DMS114 treated with DMSO at 0.1 percent for 48 hours (cell line): Measurements from ENCODE around the gene MCEE.
"Not testable (repeated sequence)": the region's sequence is repeated elsewhere in the genome, so short reads cannot be mapped to it uniquely, and the experiment has no call there.

Experiments used
- DNase-seq: peaks from one replicate; lab custom pipeline; 2025; ENCODE audit not compliant: unreplicated experiment; lab: John Stamatoyannopoulos, UW

Gene MCEE

GRCh38 chr2:71083752-71084312 lies 46.2 kb downstream of the MCEE start:
- not testable (repeated sequence) for DNase-seq

DNA sequence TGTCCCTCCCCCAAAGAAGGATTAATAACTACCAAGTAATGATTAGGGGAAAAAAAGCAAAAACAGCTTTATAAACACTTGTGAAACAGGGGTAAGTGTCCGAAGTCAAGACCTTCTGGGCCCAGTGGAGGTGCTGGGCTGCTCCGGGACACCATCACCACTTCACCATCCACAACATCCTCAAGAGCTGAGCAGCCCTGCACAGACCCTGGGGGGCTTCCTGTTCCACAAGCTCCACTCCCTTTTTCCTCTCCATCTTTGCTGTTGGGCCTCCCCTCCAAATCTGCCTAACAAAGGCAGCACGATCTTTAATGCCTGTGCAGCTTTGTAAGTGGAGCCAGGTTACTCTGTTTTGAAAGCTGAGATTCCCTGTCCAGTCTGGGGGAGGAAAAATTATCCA lies 46.7 kb downstream of the MCEE start:
- not testable (repeated sequence) for DNase-seq

- no peak for DNase-seq
Measured at GRCh38 chr2:71082402-71083252, 47.4 kb downstream of the MCEE start.

DNA sequence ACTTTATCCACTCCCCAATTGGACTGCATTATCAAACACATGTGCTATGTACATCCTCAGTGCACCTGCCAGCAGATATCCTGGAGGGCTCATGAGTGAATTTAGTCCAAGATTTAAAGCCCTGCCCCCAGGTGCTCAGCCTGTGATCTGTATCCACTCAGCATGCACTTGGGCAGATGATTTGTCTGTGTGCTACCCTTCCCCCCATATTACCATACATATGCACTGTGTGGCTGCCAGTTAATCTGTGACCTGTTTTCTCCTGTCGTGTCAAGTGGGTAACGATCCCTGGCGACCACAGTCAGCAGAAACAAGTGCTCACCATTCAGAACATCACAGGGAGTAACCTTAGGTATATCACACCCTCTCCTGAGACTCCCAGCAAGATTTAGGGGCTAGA lies 51.4 kb downstream of the MCEE start:
- DNase-seq, result no peak

GRCh38 chr2:71074893-71075395 lies 55.1 kb downstream of the MCEE start:
- DNase-seq, result no peak

DNA sequence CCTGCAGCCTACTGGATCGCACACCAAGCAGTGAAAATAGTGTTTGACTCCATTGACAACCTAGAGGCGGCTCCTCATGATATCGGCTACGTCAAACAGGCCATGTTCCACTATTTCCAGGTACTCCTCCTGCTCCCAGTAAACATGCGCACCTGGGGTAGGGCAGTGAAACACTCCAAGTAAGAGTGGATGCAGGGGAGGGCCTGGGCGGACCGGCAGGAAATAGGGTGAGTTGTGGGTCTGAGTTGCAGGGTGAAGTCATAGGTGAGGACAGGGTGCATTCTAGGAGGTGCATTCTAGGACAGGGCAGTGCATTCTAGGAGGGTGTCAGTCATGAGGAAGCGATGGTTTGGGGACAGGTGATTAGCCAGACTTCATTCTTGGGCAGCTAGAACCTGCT lies 56.6 kb downstream of the MCEE start:
- no peak for DNase-seq

DNA sequence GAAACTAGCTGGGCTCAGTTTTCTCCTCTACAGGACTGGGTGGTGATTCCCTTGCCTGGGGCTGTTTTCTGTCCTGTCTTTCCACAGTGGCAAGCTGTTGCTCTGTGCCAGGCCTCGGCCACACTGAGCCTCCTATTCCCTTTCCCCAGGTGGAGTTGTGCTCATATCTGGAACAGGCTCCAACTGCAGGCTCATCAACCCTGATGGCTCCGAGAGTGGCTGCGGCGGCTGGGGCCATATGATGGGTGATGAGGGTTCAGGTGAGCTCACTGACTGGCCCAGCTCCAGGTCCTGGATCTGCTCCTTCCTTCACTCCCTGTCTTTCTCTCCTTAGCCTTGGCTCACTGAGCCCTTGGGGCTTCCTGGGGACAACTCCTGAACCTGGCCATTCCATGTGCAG lies 57.5 kb downstream of the MCEE start:
- DNase-seq, result no peak

DNA sequence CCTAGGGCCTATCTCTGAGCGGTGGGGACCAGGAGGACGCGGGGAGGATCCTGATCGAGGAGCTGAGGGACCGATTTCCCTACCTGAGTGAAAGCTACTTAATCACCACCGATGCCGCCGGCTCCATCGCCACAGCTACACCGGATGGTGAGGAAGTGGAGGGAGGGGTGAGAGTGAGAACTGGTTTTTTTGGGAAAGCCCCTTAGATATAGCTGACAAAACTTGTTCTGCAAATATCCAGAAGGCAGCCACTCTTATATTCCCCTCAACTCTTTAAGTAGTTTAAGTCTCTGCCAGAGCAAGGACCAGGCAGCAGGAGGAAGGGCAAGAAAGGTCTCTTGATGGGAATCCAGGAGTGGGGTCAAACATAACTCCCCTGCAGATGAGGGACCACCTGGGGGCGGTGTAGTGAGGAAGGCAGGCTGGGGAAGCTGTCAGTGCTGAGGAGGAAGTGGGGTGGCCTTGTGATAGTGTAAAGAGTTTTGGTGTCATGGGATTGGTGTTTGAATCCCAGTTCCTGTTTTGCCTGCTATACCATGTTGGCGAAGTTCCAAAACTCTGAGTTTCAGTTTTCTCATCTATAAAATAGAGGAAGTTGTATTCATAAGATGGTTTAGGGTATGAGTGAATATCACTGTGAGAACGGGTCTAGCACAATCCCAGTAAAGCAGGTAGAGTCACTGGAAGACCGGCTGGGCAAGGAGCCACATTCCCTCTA lies 58.2 kb downstream of the MCEE start:
- no peak for DNase-seq

GRCh38 chr2:71070294-71071093 lies 59.5 kb downstream of the MCEE start:
- peak; percentile 56 for DNase-seq

DNA sequence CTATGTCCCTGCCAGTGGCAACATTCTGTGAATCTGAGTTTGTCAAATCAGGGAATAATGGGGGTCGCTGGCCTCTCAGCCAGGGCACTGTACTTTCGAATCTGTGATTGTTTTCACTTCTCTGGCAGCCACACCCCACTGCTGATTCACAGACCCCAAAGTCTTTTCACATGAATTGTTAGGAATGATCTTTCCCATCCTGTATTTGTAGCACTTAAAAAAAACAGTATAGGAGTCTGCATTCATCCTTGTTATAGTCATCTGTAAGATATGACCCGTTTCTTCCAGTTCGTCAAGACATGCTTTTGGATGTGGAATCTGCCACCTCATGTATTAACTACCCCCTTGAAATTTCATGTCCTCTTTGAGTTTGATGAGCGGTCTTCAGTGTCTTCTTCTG lies 60.7 kb downstream of the MCEE start:
- no peak for DNase-seq

DNA sequence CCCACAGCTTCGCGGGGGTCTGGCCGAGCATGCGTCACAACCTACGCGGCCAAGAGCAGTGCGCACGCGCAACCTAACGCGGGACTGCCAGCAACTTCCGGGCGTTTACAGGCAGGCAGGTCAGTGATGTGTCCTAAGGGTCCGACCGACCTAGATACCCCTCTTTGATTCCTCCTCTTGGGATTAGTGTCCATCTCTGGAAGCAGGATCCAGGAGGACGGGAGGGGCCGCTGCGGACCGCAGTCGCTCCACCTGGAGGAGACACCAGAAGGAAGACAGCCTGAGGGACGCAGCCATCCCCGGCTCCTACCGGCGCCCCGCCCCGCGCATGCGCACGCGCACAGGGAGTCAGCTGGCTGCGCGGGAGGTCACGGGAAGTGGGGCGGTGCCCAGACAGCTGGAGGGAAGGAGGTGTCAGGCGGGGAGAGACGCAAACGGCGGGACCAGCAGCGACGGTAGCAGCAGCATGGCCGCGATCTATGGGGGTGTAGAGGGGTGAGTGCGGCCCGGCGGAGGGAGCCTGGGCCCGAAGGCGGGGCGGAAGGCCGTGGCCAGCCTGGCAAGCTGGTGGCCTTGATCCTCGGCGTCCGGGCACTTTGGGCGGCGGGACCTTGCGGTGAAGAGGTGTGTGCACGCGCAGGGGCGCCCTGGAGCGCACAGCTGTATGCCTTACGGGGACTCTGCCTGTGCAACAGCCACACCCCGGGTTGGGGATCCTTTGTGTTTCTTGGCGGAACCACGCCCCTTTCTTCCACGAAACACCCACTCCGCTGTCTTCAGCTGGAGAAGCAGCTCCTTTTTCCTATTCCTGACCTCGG lies 61.6 kb downstream of the MCEE start, which contains the start of gene NAGK:
Gene NAGK, plus strand, starts transcription at position 431 of the 818 bp plus-strand sequence. Its CDS starts 36 bp downstream, at position 467.
- DNase-seq, result peak; percentile 93

DNA sequence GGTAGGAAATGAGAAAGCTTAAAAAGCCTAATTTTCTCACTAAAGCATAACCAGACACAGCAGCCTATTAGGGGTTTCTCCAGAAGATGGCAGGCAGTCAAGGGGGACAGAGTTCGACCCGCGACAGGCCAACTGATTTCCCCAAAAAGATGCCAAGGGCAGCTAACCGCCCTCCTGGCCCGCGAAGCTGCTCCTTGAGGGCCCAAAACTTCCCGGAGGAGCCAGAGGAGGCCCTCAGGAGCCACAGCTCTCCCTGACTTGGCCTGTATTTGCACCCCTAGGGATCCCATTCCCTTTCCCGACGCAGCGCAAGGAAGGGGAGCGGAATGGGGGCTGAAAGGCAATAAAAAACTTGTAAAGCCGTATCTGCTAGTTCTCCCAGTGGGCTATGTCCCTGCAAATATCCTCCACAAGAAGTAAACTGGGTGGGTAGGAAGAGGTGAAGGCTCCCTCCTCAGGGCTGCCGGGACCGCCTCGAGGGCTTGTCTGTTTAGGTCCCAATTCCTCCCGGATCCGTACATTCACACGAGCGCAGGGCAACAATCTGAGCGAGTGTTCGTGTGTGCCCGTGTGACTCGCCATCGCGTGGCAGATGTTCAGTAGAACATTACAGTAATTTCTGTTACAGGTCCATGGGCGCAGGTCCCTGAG lies 62.3 kb downstream of the MCEE start:
- no peak for DNase-seq

GRCh38 chr2:71066856-71067255 lies 63.2 kb downstream of the MCEE start:
- DNase-seq, result no peak

GRCh38 chr2:71064754-71065621 lies 65.0 kb downstream of the MCEE start:
- DNase-seq, result no peak

GRCh38 chr2:71064110-71064611 lies 65.9 kb downstream of the MCEE start:
- DNase-seq, result no peak

DNA sequence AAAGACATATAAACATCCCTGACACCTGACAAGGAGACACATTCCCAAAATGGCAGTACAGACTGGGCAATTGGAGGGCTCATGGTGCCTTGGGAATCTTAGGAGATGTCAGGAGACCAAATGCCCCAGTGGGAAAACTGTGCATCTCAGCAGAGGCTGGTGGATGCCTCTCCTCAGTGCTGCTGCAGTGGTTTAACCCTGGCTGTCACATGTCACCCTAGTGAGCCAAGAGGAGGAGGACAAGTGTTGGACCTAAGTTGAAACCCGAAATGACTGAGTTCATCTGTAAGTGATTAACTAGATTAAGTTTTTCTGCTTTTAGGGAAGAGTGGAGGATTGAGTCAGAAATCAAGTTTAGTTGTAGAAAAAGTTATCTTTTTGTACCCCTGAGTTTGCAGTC lies 66.8 kb downstream of the MCEE start:
- DNase-seq, result no peak

DNA sequence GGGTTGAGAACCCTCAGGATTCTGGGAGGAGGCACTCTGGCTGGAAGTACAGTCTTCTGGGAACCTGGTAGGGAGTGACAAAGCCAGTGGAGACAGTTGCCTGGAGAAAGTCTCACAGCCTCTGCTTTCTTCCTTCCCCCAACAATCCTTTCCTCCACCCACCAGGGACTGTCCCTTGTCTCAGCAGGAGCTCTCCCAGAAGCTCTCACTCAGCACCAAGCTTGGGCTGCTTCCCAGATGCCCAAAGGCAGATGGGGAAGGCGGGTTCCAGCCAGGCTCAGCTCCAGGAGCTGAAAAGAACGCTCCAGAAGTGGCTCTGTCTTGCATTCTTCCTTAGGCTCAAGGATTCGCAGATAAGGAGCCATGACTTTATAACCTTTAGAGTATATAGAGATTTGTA lies 69.2 kb downstream of the MCEE start:
- DNase-seq, result no peak

DNA sequence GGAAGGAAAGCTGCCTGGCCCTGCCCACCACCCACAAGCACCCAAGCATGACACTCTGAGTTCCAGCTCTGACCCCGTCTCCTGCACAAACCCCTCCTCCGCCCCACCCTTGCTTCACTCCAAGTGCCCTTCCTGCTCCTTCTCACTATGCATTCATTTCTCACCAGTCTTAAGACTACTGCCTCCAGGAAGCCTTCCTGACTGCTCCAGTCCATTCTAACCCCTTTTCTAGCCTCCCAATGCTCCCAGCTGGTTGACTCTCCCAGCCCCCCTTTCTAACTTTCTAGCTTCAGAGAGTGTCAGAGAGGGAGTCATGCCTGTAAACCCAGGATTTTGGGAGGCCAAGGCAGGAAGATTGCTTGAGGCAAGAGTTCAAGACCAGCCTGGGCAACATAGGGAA lies 69.8 kb downstream of the MCEE start:
- no peak for DNase-seq
